Duodenal mucosa (tissue), 2 donors: ENCODE results near the gene RAD54L.

Experiments used
- H3K27ac ChIP-seq: one replicate; pipeline ENCODE4 v1.7.0; 2013; ENCODE audit warnings: low read depth, low read length
- H3K27me3 ChIP-seq, 2 donors: one replicate each; pipeline ENCODE4 v1.7.0; 2013; ENCODE audit warnings: low read length in 2 of 2, control low read depth in 1 of 2; ENCODE audit not compliant: insufficient read depth in 2 of 2, control insufficient read depth in 1 of 2
- H3K36me3 ChIP-seq, 2 donors: one replicate each; pipeline ENCODE4 v1.7.0; 2013; ENCODE audit warnings: low read length in 2 of 2, control low read depth in 1 of 2; ENCODE audit not compliant: insufficient read depth in 2 of 2, control insufficient read depth in 1 of 2
- H3K4me1 ChIP-seq, 2 donors: one replicate each; pipeline ENCODE4 v1.7.0; 2013; ENCODE audit warnings: low read length in 2 of 2, control low read depth in 1 of 2; ENCODE audit not compliant: insufficient read depth in 2 of 2, control insufficient read depth in 1 of 2
- H3K4me3 ChIP-seq, 2 donors: one replicate each; pipeline ENCODE4 v1.7.0; 2013; ENCODE audit warnings: low read length in 2 of 2, low read depth in 1 of 2
- H3K9ac ChIP-seq, 2 donors: one replicate each; pipeline ENCODE4 v1.7.0; 2013; ENCODE audit warnings: low read length in 2 of 2, low read depth in 1 of 2
- H3K9me3 ChIP-seq, 2 donors: one replicate each; pipeline ENCODE4 v1.7.0; 2013; ENCODE audit warnings: low read length in 2 of 2, control low read depth in 1 of 2; ENCODE audit not compliant: control insufficient read depth in 1 of 2

RAD54L gene

GRCh38 chr1:46256523-46256922, 9.0 kb downstream of the RAD54L start:
- no peak overlapping the region for H3K9ac ChIP-seq
- no peak overlapping the region for H3K4me3 ChIP-seq
- H3K9me3 ChIP-seq: no peaks in the 10 kb centered on the region
- H3K27ac ChIP-seq: no peak overlapping the region
- H3K36me3 ChIP-seq: peaks cover 0 to 19% of the 10 kb centered on the region in 2 donors
- no peaks in the 10 kb centered on the region for H3K4me1 ChIP-seq
- H3K27me3 ChIP-seq: no peaks in the 10 kb centered on the region

GRCh38 chr1:46262508-46262907, 14.9 kb downstream of the RAD54L start:
- no peak overlapping the region for H3K9ac ChIP-seq
- peaks cover 0 to 42% of the 10 kb centered on the region in 2 donors for H3K36me3 ChIP-seq
- no peak overlapping the region for H3K27ac ChIP-seq

DNA sequence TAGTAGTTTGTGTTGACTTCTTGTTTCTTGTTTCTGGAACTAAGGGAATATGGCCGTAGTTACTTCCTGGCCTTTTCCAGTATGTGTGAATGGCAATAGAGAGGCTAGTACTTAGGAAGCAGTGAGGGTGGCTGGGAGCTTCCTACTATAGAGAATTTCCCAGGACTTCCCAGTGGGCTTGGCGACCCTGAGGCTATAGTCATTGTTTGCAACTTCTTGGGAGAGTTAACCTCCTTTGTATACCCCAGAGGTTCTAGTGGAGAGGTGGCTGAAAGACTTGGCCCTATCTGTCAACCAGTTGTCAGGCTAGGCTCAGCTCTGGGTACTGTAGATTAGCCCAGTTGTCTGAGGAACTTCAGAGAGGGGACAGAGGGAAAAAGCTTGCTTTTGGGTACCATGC, 15.6 kb downstream of the RAD54L start:
- no peak overlapping the region for H3K9ac ChIP-seq
- H3K27me3 ChIP-seq: no peaks in the 10 kb centered on the region
- peaks cover 0 to 43% of the 10 kb centered on the region in 2 donors for H3K36me3 ChIP-seq
- no peaks in the 10 kb centered on the region for H3K4me1 ChIP-seq
- no peaks in the 10 kb centered on the region for H3K9me3 ChIP-seq
- H3K4me3 ChIP-seq: no peak overlapping the region
- no peak overlapping the region for H3K27ac ChIP-seq

More at GRCh38 chr1:46262508-46262907, 14.9 kb downstream of the RAD54L start:
- Histone ChIP-seq H3K4me1 (no peaks in the 10 kb centered on the region), H3K4me3 (no peak overlapping the region), H3K27me3 (no peaks in the 10 kb centered on the region), H3K9me3 (no peaks in the 10 kb centered on the region)

DNA sequence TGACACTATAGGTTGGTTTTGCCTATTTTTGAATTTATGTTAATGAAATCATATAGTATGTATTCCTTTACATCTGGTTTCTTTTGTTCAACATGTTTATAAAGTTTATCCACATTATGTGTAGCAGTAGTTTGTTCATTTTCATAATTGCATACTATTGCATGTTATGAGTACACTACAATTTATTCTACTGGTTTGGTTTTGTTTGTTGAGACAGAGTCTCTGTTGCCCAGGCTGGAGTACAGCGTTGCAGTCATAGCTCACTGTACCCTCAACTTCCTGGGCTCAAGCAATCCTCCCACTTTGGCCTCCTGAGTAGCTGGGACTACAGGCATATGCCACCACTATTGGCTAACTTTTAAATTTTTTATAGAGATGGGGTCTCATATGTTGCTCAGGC, 21.0 kb downstream of the RAD54L start:
- H3K36me3 ChIP-seq: peaks cover 0 to 37% of the 10 kb centered on the region in 2 donors
- H3K4me3 ChIP-seq: no peak overlapping the region
- H3K27ac ChIP-seq: no peak overlapping the region
- H3K27me3 ChIP-seq: no peaks in the 10 kb centered on the region
- no peaks in the 10 kb centered on the region for H3K4me1 ChIP-seq
- H3K9ac ChIP-seq: no peak overlapping the region
- no peaks in the 10 kb centered on the region for H3K9me3 ChIP-seq

DNA sequence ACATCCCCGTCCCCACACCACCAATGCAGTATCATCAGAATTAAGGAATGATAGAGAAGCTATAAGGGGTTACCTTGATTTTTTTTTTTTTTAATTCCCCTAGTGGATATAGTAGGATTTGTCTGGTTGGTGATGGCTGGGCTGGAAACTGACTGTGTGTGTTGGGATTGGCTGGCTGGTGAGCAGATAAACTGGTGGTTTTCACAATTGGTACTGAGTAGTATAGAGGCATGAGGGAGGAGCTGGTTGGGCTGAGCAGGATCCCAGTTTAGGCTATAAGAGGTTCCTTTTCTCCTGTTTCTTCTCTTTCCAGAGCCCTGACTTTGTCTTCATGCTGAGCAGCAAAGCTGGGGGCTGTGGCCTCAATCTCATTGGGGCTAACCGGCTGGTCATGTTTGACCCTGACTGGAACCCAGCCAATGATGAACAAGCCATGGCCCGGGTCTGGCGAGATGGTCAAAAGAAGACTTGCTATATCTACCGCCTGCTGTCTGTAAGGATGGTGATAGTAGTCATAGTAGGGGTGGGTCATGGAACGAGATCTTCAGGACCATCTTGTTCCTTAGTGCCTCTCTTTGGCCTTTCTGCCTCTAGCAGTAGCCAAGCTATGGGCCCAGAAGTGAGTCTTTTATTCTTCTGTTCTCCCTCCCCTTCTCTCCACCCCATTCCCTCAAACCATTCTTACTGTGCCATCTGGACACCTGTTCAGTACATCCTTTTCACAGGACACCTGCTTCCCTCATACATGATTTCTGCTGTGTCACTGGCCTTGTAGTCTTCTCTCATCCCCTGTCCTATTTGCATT, 26.9 kb downstream of the RAD54L start:
- no peaks in the 10 kb centered on the region for H3K27me3 ChIP-seq
- no peaks in the 10 kb centered on the region for H3K4me1 ChIP-seq
- H3K4me3 ChIP-seq: no peak overlapping the region
- H3K27ac ChIP-seq: no peak overlapping the region
- peaks cover 13 to 30% of the 10 kb centered on the region in 2 donors for H3K36me3 ChIP-seq
- H3K9ac ChIP-seq: no peak overlapping the region
- no peaks in the 10 kb centered on the region for H3K9me3 ChIP-seq

- Histone ChIP-seq H3K4me1 (no peaks in the 10 kb centered on the region), H3K27me3 (no peaks in the 10 kb centered on the region), H3K27ac (no peak overlapping the region), H3K9ac (no peak overlapping the region), H3K36me3 (peaks cover 13 to 35% of the 10 kb centered on the region in 2 donors), H3K4me3 (no peak overlapping the region), H3K9me3 (no peaks in the 10 kb centered on the region)
Observed at GRCh38 chr1:46275030-46275337, 27.4 kb downstream of the RAD54L start.

- Histone ChIP-seq H3K27me3 (no peaks in the 10 kb centered on the region), H3K4me1 (no peaks in the 10 kb centered on the region), H3K4me3 (no peak overlapping the region), H3K27ac (no peak overlapping the region), H3K36me3 (peaks cover 20 to 46% of the 10 kb centered on the region in 2 donors), H3K9me3 (no peaks in the 10 kb centered on the region), H3K9ac (no peak overlapping the region)
Observed at GRCh38 chr1:46277658-46278373, 30.3 kb downstream of the RAD54L start.

- Histone ChIP-seq H3K27me3 (no peaks in the 10 kb centered on the region), H3K9ac (no peak overlapping the region), H3K4me1 (no peaks in the 10 kb centered on the region), H3K36me3 (peaks cover 20 to 48% of the 10 kb centered on the region in 2 donors), H3K9me3 (no peaks in the 10 kb centered on the region), H3K27ac (no peak overlapping the region), H3K4me3 (no peak overlapping the region)
Observed at GRCh38 chr1:46278807-46279206, 31.2 kb downstream of the RAD54L start.

GRCh38 chr1:46280092-46280491, 32.5 kb downstream of the RAD54L start:
- Histone ChIP-seq H3K9ac (no peak overlapping the region), H3K27ac (no peak overlapping the region), H3K36me3 (peaks cover 24 to 54% of the 10 kb centered on the region in 2 donors), H3K4me1 (no peaks in the 10 kb centered on the region), H3K27me3 (no peaks in the 10 kb centered on the region), H3K9me3 (no peaks in the 10 kb centered on the region), H3K4me3 (no peak overlapping the region)

DNA sequence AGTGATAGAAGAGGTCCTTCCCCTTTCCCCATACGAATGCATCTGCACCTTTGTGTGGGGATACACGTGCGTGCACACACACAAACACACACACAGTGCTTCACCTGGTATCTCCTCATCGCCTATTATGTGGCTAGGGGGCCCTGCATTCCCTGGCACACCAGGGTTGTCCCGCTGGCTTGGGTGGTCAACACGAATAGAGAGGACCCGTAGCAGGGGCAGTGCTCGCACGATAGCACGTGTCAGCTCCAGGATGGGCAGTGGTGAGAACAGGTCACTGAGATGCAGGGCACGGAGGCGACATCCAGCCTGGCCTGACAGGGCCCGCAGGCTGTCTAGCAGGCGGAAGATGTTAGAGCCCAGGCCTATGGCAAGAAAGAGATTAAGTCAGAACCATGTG, 33.5 kb downstream of the RAD54L start:
- H3K4me1 ChIP-seq: no peaks in the 10 kb centered on the region
- H3K27me3 ChIP-seq: no peaks in the 10 kb centered on the region
- no peak overlapping the region for H3K27ac ChIP-seq
- peaks cover 32 to 63% of the 10 kb centered on the region in 2 donors for H3K36me3 ChIP-seq
- H3K9ac ChIP-seq: no peak overlapping the region
- no peaks in the 10 kb centered on the region for H3K9me3 ChIP-seq
- H3K4me3 ChIP-seq: no peak overlapping the region
